Stomach (tissue), 4 donors: ENCODE results near the gene DEFB124.

Source experiments
- POLR2A ChIP-seq, 4 donors: fragments of 450-650 bp; IDR thresholded peaks; one replicate each; pipeline ENCODE4 v1.6.1; 2016; ENCODE audit warnings: antibody characterized with exemption in 4 of 4, control low read depth in 2 of 4, mild to moderate bottlenecking in 1 of 4, moderate library complexity in 1 of 4
- POLR2AphosphoS5 ChIP-seq, 3 donors: sonication (generic); formaldehyde crosslinking; IDR thresholded peaks; one replicate each; pipeline ENCODE4 v1.6.1; 2016; ENCODE audit warnings: antibody characterized with exemption in 3 of 3
- TF ChIP-seq, protein P1 (sequence below), 7 experiments: fragments of 450-650 bp in 4 of 7; fragments of 200-600 bp in 3 of 7; sonication (generic) in 3 of 7; IDR thresholded peaks; one replicate each; pipeline ENCODE4 v1.5.1; 2016 to 2019; ENCODE audit warnings: antibody characterized with exemption in 7 of 7, control low read depth in 2 of 7, mild to moderate bottlenecking in 1 of 7

DNA sequence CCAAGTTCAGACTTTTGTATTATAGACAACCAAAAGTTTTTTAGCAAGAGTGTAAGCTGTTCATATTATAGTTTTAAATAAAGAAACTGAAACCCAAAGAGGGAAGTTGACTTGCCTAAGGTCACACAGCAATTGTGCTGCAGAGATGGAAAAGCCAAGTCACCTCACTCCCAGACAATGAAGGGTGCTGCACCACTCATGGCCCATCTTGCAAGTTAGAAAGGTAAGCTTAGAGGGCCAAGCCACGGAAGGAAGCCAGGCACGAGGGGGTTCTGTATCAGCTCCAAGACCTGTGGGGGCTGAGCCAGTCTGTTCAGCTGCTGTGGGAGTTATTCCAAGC lies 860 bp downstream of the DEFB124 start:
- TF ChIP-seq, protein P1, sequence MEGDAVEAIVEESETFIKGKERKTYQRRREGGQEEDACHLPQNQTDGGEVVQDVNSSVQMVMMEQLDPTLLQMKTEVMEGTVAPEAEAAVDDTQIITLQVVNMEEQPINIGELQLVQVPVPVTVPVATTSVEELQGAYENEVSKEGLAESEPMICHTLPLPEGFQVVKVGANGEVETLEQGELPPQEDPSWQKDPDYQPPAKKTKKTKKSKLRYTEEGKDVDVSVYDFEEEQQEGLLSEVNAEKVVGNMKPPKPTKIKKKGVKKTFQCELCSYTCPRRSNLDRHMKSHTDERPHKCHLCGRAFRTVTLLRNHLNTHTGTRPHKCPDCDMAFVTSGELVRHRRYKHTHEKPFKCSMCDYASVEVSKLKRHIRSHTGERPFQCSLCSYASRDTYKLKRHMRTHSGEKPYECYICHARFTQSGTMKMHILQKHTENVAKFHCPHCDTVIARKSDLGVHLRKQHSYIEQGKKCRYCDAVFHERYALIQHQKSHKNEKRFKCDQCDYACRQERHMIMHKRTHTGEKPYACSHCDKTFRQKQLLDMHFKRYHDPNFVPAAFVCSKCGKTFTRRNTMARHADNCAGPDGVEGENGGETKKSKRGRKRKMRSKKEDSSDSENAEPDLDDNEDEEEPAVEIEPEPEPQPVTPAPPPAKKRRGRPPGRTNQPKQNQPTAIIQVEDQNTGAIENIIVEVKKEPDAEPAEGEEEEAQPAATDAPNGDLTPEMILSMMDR (IDR thresholded peaks at IDR 0.05), result no peak
- TF ChIP-seq POLR2AphosphoS5 (IDR thresholded peaks at IDR 0.05) (no peak), POLR2A (IDR thresholded peaks at IDR 0.05) (no peak)
